ENCODE measurements around the gene TBC1D19. TPM values are rescaled to one million over a fixed set of nuclear protein-coding genes. Genes with fewer than 3 reads are reported as not detected.

The TBC1D19 gene
- total and polyA plus RNA-seq, 9 of the 15 experiments (the other 6 are each of a cell fraction or from before 2014, with no cell fraction given), result 0.73 to 5.6 (median 3.7) TPM

GRCh38 chr4:26594371-26594770 lies 10.5 kb downstream of the TBC1D19 start:
- ATAC-seq (no peak), DNase-seq (ENCODE audit: extremely low read depth in 1 of 4, low spot score in 3 of 4) (no peak), FAIRE-seq (no peak)
- H3K4me1 ChIP-seq (replicated peaks in 1 of 2; ENCODE audit: control insufficient read depth in 2 of 2, insufficient read depth in 2 of 2, low read length in 2 of 2), result no peaks in the 10 kb centered on the region; a peak in 1 of 5 replicates
- H3K27me3 ChIP-seq (ENCODE audit: control insufficient read depth in 2 of 2, insufficient read depth in 2 of 2, low read length in 2 of 2), result no peaks in the 10 kb centered on the region
- no peaks in the 10 kb centered on the region for H3K9me3 ChIP-seq (replicated peaks; ENCODE audit: control insufficient read depth, insufficient read depth, low read depth, low read length)
- 12% methylated on average over 5 of the region's 5 CpGs for WGBS (ENCODE audit: insufficient coverage, low coverage, missing lambda C conversion rate)
- H3K4me3 ChIP-seq, result no peak overlapping the region
- H3K27ac ChIP-seq (ENCODE audit: extremely low read depth, low read depth, low read length), result no peak overlapping the region
- H2AFZ ChIP-seq (ENCODE audit: low read depth, low read length), result peak overlapping the region; percentile 77
- no peaks in the 10 kb centered on the region for H3K9me1 ChIP-seq (ENCODE audit: control insufficient read depth, insufficient read depth, low read length)
- in situ Hi-C loops (cut with MboI) (no loop called here), intact Hi-C loops (cut with micrococcal nuclease) (no loop called here)
- H3K36me3 ChIP-seq (ENCODE audit: control insufficient read depth, insufficient read depth, low read length), result no peaks in the 10 kb centered on the region
- H3K9ac ChIP-seq (ENCODE audit: insufficient read depth in 1 of 2, low read depth in 2 of 2, low read length in 2 of 2), result no peak overlapping the region
- H4K20me1 ChIP-seq (replicated peaks; ENCODE audit: control insufficient read depth, insufficient read depth, low read length), result no peaks in the 10 kb centered on the region
- H3K4me2 ChIP-seq (ENCODE audit: insufficient read depth, low read length), result peak overlapping the region; percentile 15; the same call in 1 of the 2 replicates
- ChIA-PET POLR2A (interaction anchor here (0.6 to 3.1 kb wide), 3 partner anchors 10 to 36 kb away, joined by 3 to 9 read pairs (median 4); partner anchors contain the start of gene TBC1D19), CTCF (ENCODE audit: low intra/inter-chr PET ratio) (no interaction called here)
- H3K79me2 ChIP-seq (ENCODE audit: control insufficient read depth, insufficient read depth, low read length), result peaks cover 3% of the 10 kb centered on the region; the same call in 1 of the 3 replicates
- no TSS peak for BruUV-seq (replicated peaks)
- TF ChIP-seq SOX6 (IDR thresholded peaks at IDR 0.05), result 0 out of 2 replicates have a peak, but pooled peaks have one; percentile 25
- TF ChIP-seq ARID1B (IDR thresholded peaks at IDR 0.05), result peak; percentile 50; the same call in 1 of the 2 replicates
- no peak for TF ChIP-seq TSC22D4 (tag; IDR thresholded peaks at IDR 0.05)
- no peak for TF ChIP-seq ZFP1 (CRISPR knock-in tag; IDR thresholded peaks at IDR 0.05)
- peak; percentile 52 for TF ChIP-seq CBFA2T3 (IDR thresholded peaks at IDR 0.05)
- peak; percentile 69 for TF ChIP-seq TCF3 (CRISPR knock-in tag; IDR thresholded peaks at IDR 0.05)
- TF ChIP-seq SMARCA4 (IDR thresholded peaks at IDR 0.05), result no peak
- TF ChIP-seq TAL1 (IDR thresholded peaks at IDR 0.05), result peak; percentile 53; the same call in 1 of the 2 replicates
- peak; percentile 62 for TF ChIP-seq ATF7 (IDR thresholded peaks at IDR 0.05)
- peak; percentile 44 for TF ChIP-seq MTA2 (IDR thresholded peaks at IDR 0.05; ENCODE audit: low read depth)
- no peak for TF ChIP-seq MXI1 (IDR thresholded peaks at IDR 0.05; ENCODE audit: low read depth, low read length)
- TF ChIP-seq GATA2 (CRISPR knock-in tag; IDR thresholded peaks at IDR 0.05), result peak; percentile 33; the same call in 1 of the 2 replicates
- TF ChIP-seq, protein P1, sequence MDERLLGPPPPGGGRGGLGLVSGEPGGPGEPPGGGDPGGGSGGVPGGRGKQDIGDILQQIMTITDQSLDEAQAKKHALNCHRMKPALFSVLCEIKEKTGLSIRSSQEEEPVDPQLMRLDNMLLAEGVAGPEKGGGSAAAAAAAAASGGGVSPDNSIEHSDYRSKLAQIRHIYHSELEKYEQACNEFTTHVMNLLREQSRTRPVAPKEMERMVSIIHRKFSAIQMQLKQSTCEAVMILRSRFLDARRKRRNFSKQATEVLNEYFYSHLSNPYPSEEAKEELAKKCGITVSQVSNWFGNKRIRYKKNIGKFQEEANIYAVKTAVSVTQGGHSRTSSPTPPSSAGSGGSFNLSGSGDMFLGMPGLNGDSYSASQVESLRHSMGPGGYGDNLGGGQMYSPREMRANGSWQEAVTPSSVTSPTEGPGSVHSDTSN (CRISPR knock-in tag; IDR thresholded peaks at IDR 0.05; ENCODE audit: low read depth), result no peak
- TF ChIP-seq, protein P1 (tag; conservative IDR thresholded peaks at IDR 0.05; ENCODE audit: low read depth), result no peak
- peak; percentile 26; the same call in 1 of the 2 replicates for TF ChIP-seq DPF2 (IDR thresholded peaks at IDR 0.05)
- peak; percentile 53 for TF ChIP-seq ATF3 (IDR thresholded peaks at IDR 0.05)
- no peak for TF ChIP-seq ATF3 (CRISPR knock-in tag; conservative IDR thresholded peaks at IDR 0.05)
- no peak for TF ChIP-seq HOXB6 (CRISPR knock-in tag; IDR thresholded peaks at IDR 0.05; ENCODE audit: borderline replicate concordance)
- TF ChIP-seq, protein P2, sequence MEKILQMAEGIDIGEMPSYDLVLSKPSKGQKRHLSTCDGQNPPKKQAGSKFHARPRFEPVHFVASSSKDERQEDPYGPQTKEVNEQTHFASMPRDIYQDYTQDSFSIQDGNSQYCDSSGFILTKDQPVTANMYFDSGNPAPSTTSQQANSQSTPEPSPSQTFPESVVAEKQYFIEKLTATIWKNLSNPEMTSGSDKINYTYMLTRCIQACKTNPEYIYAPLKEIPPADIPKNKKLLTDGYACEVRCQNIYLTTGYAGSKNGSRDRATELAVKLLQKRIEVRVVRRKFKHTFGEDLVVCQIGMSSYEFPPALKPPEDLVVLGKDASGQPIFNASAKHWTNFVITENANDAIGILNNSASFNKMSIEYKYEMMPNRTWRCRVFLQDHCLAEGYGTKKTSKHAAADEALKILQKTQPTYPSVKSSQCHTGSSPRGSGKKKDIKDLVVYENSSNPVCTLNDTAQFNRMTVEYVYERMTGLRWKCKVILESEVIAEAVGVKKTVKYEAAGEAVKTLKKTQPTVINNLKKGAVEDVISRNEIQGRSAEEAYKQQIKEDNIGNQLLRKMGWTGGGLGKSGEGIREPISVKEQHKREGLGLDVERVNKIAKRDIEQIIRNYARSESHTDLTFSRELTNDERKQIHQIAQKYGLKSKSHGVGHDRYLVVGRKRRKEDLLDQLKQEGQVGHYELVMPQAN (IDR thresholded peaks at IDR 0.05; ENCODE audit: borderline replicate concordance), result no peak
